Adrenal gland (tissue), 12 donors: ENCODE data around the gene VIPR1. TPM values are rescaled to one million over a fixed set of nuclear protein-coding genes. Genes with fewer than 3 reads are reported as not detected.
A peak's percentile ranks its signal among the peaks of the same experiment; 100 is the strongest.

Source experiments
- DNase-seq, 7 donors: peaks; one replicate each; pipeline ENCODE4 v3.0.0-alpha.2; 2019 to 2020
- H3K27ac ChIP-seq, 5 donors: fragments of 200-600 bp; sonication (generic) in 4 of 5; 1 replicate in 3 of 5; 2 replicates in 2 of 5; pipeline versions ENCODE4 v1.5.1 to v1.8.0; 2016 to 2020; ENCODE audit warnings: mild to moderate bottlenecking in 1 of 5
- H3K27me3 ChIP-seq: fragments of 200-600 bp; 2 replicates; pipeline ENCODE4 v1.8.0; 2021
- H3K36me3 ChIP-seq, 2 donors: fragments of 200-600 bp; replicated peaks in 1 of 2; 1 replicate in 1 of 2; 2 replicates in 1 of 2; pipeline versions ENCODE4 v1.5.1 to v1.8.0; 2018 to 2022
- H3K4me1 ChIP-seq, 2 donors: fragments of 200-600 bp; replicated peaks in 1 of 2; 1 replicate in 1 of 2; 2 replicates in 1 of 2; pipeline versions ENCODE4 v1.5.1 to v1.8.0; 2018 to 2021
- H3K4me3 ChIP-seq, 4 donors: fragments of 200-600 bp; sonication (generic) in 3 of 4; one replicate each; pipeline ENCODE4 v1.5.1; 2016 to 2018
- H3K9me3 ChIP-seq, 3 donors: fragments of 200-600 bp; sonication (generic) in 1 of 3; replicated peaks in 1 of 3; 1 replicate in 2 of 3; 2 replicates in 1 of 3; pipeline versions ENCODE4 v1.5.1 to v1.8.0; 2016 to 2021
- POLR2A ChIP-seq, 2 donors: fragments of 450-650 bp; IDR thresholded peaks; one replicate each; pipeline ENCODE4 v1.6.1; 2017; ENCODE audit warnings: antibody characterized with exemption in 2 of 2, mild to moderate bottlenecking in 2 of 2, moderate library complexity in 1 of 2
- WGBS, 4 donors: extraction: QIAGEN DNeasy Blood & Tissue Kit in 2 of 4; methylation state at CpG; one replicate each; pipeline versions ENCODE4 v1.1.5 to v1.1.7; 2013 to 2017; 5-methylcytosine and 5-hydroxymethylcytosine counted together
- intact Hi-C, 2 donors: fragments of 100-400 bp; cut with DNase I; formaldehyde crosslinking; loops; one replicate each; pipeline versions ENCODE4 v1.14.1 to v1.15.0; 2022 to 2023
- polyA plus RNA-seq, 3 donors: library from polyadenylated mRNA; stranded (reverse); fragments of 200-250 nt in 2 of 3; fragments of 350-450 nt in 1 of 3; fragmentation: Illumina TruSeq in 1 of 3; extraction: RNeasy Lipid Tissue Mini Kit (QIAGEN cat#74804) in 1 of 3; gene quantifications; one replicate each; pipeline ENCODE4 v1.2.3, GENCODE V29; 2013 to 2014
- total RNA-seq, 9 donors: library from RNA; depleted of rRNA in 4 of 9; stranded (reverse); fragments of >200 nt in 4 of 9; fragments of 120-200 nt in 1 of 9; fragmentation: NEBNext Ultra II Directional in 1 of 9; extraction: Animal tissue kit (Norgen Biotek cat#: 25700) in 1 of 9; gene quantifications; one replicate each; pipeline versions ENCODE4 v1.1.0 to v1.2.4, GENCODE V29; 2013 to 2023
- TF ChIP-seq, protein P1 (sequence below), 6 experiments: fragments of 450-650 bp in 4 of 6; fragments of 200-600 bp in 2 of 6; sonication (generic) in 1 of 6; IDR thresholded peaks; 1 replicate in 5 of 6; 2 replicates in 1 of 6; pipeline versions ENCODE4 v1.5.1 to v1.8.0; 2016 to 2021; ENCODE audit warnings: antibody characterized with exemption in 6 of 6, mild to moderate bottlenecking in 2 of 6, moderate library complexity in 1 of 6
- donor health status: healthy with polysubstance abuse.
- donor health status: Bipolar disorder and iron deficiency.
- donor health status: DM: yes; HTN: yes; CAD: no.
- donor health status: DM: no; HTN: no; CAD: no.
- donor health status: DM: no; HTN: no; CAD: no.
- donor health status: DM: yes; HTN: yes; CAD: no.

The VIPR1 gene
- total and polyA plus RNA-seq, 12 donors, result 0.55 to 24.4 (median 3.5) TPM

DNA sequence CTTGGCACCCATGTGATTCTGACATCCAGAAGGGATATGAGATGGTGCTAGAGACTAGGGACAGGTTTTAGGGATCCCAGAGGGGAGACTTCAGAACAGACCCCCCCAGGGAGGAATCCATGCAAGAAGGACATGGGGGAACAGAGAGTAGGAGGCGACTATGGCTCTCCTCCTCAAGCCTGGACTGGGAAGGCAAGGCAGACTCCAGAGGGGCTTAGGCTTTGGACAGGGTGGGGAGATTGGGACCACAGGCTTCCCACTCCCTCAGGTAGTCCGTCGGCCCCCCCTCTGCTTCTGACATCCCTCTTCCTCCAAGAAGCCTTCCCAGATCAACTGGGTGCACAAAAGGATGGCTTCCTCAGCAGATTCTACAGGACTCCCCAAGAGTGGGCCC is 3.0 kb upstream of the VIPR1 start:
- peaks cover 13% of the 10 kb centered on the region for H3K27me3 ChIP-seq
- WGBS, 4 donors, result 70 to 89% (median 85%) methylated on average over 3 of the region's 3 CpGs
- DNase-seq, result peak in 1 of 7 donors; percentile 7
- no peaks in the 10 kb centered on the region for H3K36me3 ChIP-seq
- H3K27ac ChIP-seq, result no peak overlapping the region
- TF ChIP-seq, protein P1, sequence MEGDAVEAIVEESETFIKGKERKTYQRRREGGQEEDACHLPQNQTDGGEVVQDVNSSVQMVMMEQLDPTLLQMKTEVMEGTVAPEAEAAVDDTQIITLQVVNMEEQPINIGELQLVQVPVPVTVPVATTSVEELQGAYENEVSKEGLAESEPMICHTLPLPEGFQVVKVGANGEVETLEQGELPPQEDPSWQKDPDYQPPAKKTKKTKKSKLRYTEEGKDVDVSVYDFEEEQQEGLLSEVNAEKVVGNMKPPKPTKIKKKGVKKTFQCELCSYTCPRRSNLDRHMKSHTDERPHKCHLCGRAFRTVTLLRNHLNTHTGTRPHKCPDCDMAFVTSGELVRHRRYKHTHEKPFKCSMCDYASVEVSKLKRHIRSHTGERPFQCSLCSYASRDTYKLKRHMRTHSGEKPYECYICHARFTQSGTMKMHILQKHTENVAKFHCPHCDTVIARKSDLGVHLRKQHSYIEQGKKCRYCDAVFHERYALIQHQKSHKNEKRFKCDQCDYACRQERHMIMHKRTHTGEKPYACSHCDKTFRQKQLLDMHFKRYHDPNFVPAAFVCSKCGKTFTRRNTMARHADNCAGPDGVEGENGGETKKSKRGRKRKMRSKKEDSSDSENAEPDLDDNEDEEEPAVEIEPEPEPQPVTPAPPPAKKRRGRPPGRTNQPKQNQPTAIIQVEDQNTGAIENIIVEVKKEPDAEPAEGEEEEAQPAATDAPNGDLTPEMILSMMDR (IDR thresholded peaks at IDR 0.05), result no peak
- TF ChIP-seq POLR2A (IDR thresholded peaks at IDR 0.05), result no peak
- peaks cover 6 to 20% of the 10 kb centered on the region in 2 donors for H3K4me1 ChIP-seq
- intact Hi-C loops, result no loop called here
- no peaks in the 10 kb centered on the region for H3K9me3 ChIP-seq
- no peak overlapping the region for H3K4me3 ChIP-seq

DNA sequence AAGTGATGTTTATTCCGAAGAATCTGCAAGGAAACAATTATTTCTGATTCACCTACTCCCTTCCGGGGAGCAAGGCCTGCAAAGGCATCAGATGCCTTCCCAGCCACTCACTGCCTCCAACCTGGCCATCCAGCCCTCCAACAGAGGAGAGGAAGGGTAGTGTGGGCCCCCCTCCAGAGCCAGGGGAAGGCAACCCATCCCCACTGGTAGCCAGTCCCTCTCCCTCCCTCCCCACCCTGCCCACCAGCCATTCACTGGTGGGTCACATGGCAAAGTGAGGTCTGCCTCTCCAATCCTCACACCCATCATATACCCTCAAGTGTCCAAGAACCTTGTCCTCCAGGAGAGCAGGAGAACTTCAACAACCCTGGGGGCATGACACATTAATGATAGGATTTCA is 2.4 kb upstream of the VIPR1 start:
- H3K4me3 ChIP-seq, result no peak overlapping the region
- peak in 2 of 7 donors; percentile 8 to 10 for DNase-seq
- H3K27ac ChIP-seq, result no peak overlapping the region
- H3K27me3 ChIP-seq, result peaks cover 13% of the 10 kb centered on the region
- intact Hi-C loops, result no loop called here
- no peak for TF ChIP-seq POLR2A (IDR thresholded peaks at IDR 0.05)
- TF ChIP-seq, protein P1 (IDR thresholded peaks at IDR 0.05), result no peak
- no peaks in the 10 kb centered on the region for H3K9me3 ChIP-seq
- H3K4me1 ChIP-seq, result peaks cover 6 to 20% of the 10 kb centered on the region in 2 donors
- 47 to 79% (median 69%) methylated on average over 2 of the region's 2 CpGs for WGBS, 4 donors
- no peaks in the 10 kb centered on the region for H3K36me3 ChIP-seq

DNA sequence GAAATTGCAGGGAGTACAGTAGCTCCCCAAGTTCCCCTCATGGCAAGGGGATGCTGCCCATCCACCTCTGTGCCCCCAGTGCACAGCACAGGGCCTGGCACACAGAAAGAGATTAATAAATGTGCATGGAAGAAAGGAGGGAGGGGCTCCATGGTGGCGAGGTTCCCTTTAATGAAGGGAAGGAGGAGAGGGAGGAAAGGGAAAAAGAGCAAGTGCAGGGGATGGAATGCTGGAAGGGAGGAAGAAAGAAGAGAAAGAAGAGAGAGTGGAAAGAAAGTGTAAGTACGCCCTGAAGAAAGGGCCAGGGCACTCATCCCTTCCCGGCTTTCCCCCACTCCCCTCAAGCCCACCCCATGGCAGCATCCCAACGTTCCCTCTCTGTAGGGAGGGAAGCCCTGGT is 1.5 kb upstream of the VIPR1 start:
- no peak for TF ChIP-seq POLR2A (IDR thresholded peaks at IDR 0.05)
- TF ChIP-seq, protein P1 (IDR thresholded peaks at IDR 0.05), result no peak
- Histone ChIP-seq H3K4me3 (no peak overlapping the region), H3K9me3 (no peaks in the 10 kb centered on the region), H3K27ac (no peak overlapping the region), H3K36me3 (no peaks in the 10 kb centered on the region), H3K27me3 (peaks cover 13% of the 10 kb centered on the region), H3K4me1 (peaks cover 6 to 20% of the 10 kb centered on the region in 2 donors)
- WGBS, 4 donors, result 34 to 43% (median 42%) methylated on average over 4 of the region's 4 CpGs
- intact Hi-C loops, result no loop called here
- peak in 1 of 7 donors; percentile 17 for DNase-seq

DNA sequence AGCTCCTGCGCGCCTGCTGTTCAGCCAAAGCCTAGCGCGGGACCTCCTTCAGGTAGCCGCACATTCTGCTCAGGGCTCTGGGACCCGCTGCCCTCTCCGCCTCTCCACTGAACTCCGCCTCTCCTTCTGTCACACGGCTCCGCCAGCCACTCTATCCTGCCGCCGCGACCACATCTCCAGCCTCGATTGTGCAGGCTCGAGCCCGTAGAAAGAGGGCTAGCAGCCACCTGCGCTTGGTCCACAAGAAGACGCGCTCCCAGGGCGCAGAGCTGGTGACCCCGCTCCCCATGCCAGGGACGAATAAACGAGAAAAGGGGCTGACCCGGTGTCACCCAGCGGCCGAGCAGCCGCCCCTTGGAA is 1.1 kb upstream of the VIPR1 start:
- 6 to 18% (median 10%) methylated on average over 8 to 27 of the region's 27 CpGs for WGBS, 4 donors
- H3K27ac ChIP-seq, result no peak overlapping the region
- H3K9me3 ChIP-seq, result no peaks in the 10 kb centered on the region
- H3K27me3 ChIP-seq, result peaks cover 13% of the 10 kb centered on the region
- peak in 1 of 7 donors; percentile 50 for DNase-seq
- TF ChIP-seq POLR2A (IDR thresholded peaks at IDR 0.05), result no peak
- TF ChIP-seq, protein P1 (IDR thresholded peaks at IDR 0.05), result no peak
- peaks cover 6 to 20% of the 10 kb centered on the region in 2 donors for H3K4me1 ChIP-seq
- H3K36me3 ChIP-seq, result no peaks in the 10 kb centered on the region
- intact Hi-C loops, result no loop called here
- H3K4me3 ChIP-seq, result peak overlapping the region in 1 of 4 donors; percentile 59
